ENCODE results near the gene NMRK2. TPM values are rescaled to one million over a fixed set of nuclear protein-coding genes. Genes with fewer than 3 reads are reported as not detected.

The NMRK2 gene
- total RNA-seq, 4 donors from 2014 or later, result 0.67 TPM; not detected in 3

GRCh38 chr19:3897936-3898335 lies 34.9 kb upstream of the NMRK2 start:
- Histone ChIP-seq H3K4me3 (no peak overlapping the region), H3K36me3 (no peaks in the 10 kb centered on the region), H3K4me1 (no peaks in the 10 kb centered on the region), H3K9me3 (peaks cover 0 to 8% of the 10 kb centered on the region in 2 donors), H3K27ac (no peak overlapping the region), H3K27me3 (no peaks in the 10 kb centered on the region)
- intact Hi-C loops (cut with DNase I; ENCODE audit: low total_unique reads), result no loop called here
- no peak for DNase-seq
- TF ChIP-seq CTCF (IDR thresholded peaks at IDR 0.05) (no peak), POLR2A (IDR thresholded peaks at IDR 0.05) (no peak)

- H3K36me3 ChIP-seq, result no peaks in the 10 kb centered on the region
- intact Hi-C loops (cut with DNase I; ENCODE audit: low total_unique reads), result no loop called here
- TF ChIP-seq POLR2A (IDR thresholded peaks at IDR 0.05), result no peak
- TF ChIP-seq CTCF (IDR thresholded peaks at IDR 0.05), result no peak
- DNase-seq, result no peak
- no peak overlapping the region for H3K27ac ChIP-seq
- H3K27me3 ChIP-seq, result no peaks in the 10 kb centered on the region
- H3K4me1 ChIP-seq, result no peaks in the 10 kb centered on the region
- no peak overlapping the region for H3K4me3 ChIP-seq
- peaks cover 0 to 8% of the 10 kb centered on the region in 2 donors for H3K9me3 ChIP-seq
Observed at GRCh38 chr19:3898426-3898825, 34.4 kb upstream of the NMRK2 start.

GRCh38 chr19:3899531-3900294 lies 33.2 kb upstream of the NMRK2 start:
- TF ChIP-seq CTCF (IDR thresholded peaks at IDR 0.05), result no peak
- no peak for TF ChIP-seq POLR2A (IDR thresholded peaks at IDR 0.05)

GRCh38 chr19:3902317-3902973 lies 30.4 kb upstream of the NMRK2 start:
- intact Hi-C loops (cut with DNase I; ENCODE audit: low total_unique reads), result no loop called here
- no peak overlapping the region for H3K27ac ChIP-seq
- no peak for DNase-seq

More at GRCh38 chr19:3899531-3900294, 33.2 kb upstream of the NMRK2 start:
- peak in 1 of 2 donors; percentile 21 for DNase-seq
- Histone ChIP-seq H3K27me3 (no peaks in the 10 kb centered on the region), H3K27ac (no peak overlapping the region), H3K9me3 (peaks cover 0 to 8% of the 10 kb centered on the region in 2 donors), H3K36me3 (no peaks in the 10 kb centered on the region), H3K4me3 (no peak overlapping the region), H3K4me1 (no peaks in the 10 kb centered on the region)
- intact Hi-C loops (cut with DNase I; ENCODE audit: low total_unique reads), result no loop called here

More at GRCh38 chr19:3902317-3902973, 30.4 kb upstream of the NMRK2 start:
- H3K4me1 ChIP-seq, result no peaks in the 10 kb centered on the region
- no peaks in the 10 kb centered on the region for H3K36me3 ChIP-seq
- no peak for TF ChIP-seq POLR2A (IDR thresholded peaks at IDR 0.05)
- no peak for TF ChIP-seq CTCF (IDR thresholded peaks at IDR 0.05)
- H3K4me3 ChIP-seq, result no peak overlapping the region
- peaks cover 0 to 8% of the 10 kb centered on the region in 2 donors for H3K9me3 ChIP-seq
- no peaks in the 10 kb centered on the region for H3K27me3 ChIP-seq

Data from uterus (tissue), 4 donors.